ENCODE measurements around the gene CCNA1.

CCNA1 gene

DNA sequence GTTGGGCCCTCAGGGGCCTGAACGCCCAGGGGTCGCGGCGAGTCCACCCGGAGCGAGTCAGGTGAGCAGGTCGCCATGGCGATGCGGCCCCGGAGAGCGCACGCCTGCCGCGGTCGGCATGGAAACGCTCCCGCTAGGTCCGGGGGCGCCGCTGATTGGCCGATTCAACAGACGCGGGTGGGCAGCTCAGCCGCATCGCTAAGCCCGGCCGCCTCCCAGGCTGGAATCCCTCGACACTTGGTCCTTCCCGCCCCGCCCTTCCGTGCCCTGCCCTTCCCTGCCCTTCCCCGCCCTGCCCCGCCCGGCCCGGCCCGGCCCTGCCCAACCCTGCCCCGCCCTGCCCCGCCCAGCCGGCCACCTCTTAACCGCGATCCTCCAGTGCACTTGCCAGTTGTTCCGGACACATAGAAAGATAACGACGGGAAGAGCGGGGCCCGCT is at the start of gene CCNA1:
Gene CCNA1, plus strand, starts transcription at position 390 of the 439 bp plus-strand sequence. CDS start 562 bp downstream, outside the sequence.
- DNase-seq (ENCODE audit: low spot score) = no peak

DNA sequence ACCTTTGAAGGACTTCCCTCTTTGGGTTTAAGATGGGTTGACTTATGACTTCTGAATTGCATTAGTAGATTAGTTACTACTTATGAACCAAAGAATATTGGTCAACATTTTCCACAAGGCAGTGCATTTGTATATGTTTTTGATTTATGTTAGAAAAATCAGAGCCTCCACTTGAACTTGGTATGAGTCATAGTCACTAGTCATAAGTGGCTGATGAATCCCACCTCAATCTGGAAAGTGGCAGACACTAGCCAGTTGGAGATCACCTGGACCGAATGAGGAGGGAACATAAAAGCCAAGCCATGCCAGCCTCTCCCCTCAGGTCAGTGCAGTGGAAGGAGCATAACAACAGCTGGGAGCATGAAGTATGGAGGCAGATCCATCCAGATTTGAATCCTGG is 46.8 kb upstream of the CCNA1 start:
- DNase-seq (ENCODE audit: low spot score) = peak; percentile 30

- peak; percentile 58 for DNase-seq (ENCODE audit: low spot score)
Observed at GRCh38 chr13:36395280-36395679, 37.0 kb upstream of the CCNA1 start.

DNA sequence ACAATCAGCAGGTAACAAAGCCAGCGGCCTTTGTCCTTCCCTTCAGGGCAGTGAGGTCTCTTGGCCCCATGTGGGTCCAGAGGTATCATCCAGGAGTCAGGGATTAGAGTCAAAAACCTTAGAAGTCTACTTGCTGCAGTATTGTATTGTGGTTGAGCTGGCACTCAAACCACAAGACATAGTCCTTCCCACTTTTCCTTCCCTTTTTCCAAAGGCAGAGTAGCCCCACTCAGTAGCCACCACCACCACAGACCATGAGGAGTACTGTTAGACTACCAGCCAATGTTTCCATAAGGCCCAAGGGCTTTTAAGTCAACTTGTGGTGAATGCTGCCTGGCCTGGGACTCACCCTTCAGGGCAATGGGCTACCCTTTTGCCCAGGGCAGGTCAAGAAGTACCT is 27.1 kb upstream of the CCNA1 start:
- DNase-seq (ENCODE audit: low spot score) = no peak

DNA sequence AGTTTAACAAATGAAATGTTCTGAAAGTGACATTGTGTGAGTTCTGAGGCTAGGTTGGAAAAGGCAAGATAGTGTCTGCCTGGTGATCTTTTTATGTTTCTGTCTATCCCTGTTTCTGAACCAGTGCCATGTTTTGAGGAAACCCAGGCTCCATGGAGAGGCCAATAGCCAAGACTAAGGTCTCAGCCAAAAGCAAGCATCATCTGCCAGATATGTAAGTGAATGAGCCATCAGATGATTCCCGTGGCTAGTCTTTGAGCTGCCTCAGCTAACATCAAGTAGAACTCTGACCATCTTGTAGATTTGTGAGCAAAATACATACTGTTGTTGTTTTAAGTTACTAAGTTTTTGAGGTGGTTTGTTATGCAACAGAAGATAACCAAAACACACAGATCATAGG is 19.6 kb upstream of the CCNA1 start:
- no peak for DNase-seq (ENCODE audit: low spot score)

- DNase-seq (ENCODE audit: low spot score) = no peak
Observed at GRCh38 chr13:36413161-36413560, 19.1 kb upstream of the CCNA1 start.

GRCh38 chr13:36414461-36414860 is 17.8 kb upstream of the CCNA1 start:
- no peak for DNase-seq (ENCODE audit: low spot score)

DNA sequence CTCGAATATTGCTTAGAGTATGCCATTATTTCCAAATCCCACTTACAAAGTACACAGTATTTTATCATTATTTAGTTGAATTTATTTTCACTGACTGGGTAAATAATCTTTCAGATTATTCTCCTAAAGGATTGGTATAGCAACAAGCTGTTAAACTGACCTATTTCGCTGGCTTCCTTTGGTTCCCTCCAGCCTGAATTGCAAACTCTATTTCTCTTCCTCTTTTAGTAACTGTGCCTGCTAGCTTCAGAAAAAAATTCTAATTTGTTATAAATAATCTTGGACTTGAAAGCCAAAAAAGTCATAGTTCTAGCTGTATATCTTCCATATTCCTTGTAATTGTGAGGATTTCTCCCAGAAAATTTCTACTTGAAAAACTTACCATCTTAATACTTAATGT is 15.0 kb upstream of the CCNA1 start:
- DNase-seq (ENCODE audit: low spot score) = no peak

GRCh38 chr13:36418022-36418805 is 14.1 kb upstream of the CCNA1 start:
- DNase-seq (ENCODE audit: low spot score) = peak; percentile 6

GRCh38 chr13:36420437-36420891 is 11.8 kb upstream of the CCNA1 start:
- peak; percentile 63 for DNase-seq (ENCODE audit: low spot score)

GRCh38 chr13:36421447-36421846 is 10.8 kb upstream of the CCNA1 start:
- DNase-seq (ENCODE audit: low spot score) = no peak

GRCh38 chr13:36428086-36428485 is 4.2 kb upstream of the CCNA1 start:
- no peak for DNase-seq (ENCODE audit: low spot score)

GRCh38 chr13:36430247-36431203 is 1.8 kb upstream of the CCNA1 start:
- DNase-seq (ENCODE audit: low spot score) = no peak

- DNase-seq (ENCODE audit: low spot score) = no peak
Observed at GRCh38 chr13:36431204-36432105, 840 bp upstream of the CCNA1 start.

DNA sequence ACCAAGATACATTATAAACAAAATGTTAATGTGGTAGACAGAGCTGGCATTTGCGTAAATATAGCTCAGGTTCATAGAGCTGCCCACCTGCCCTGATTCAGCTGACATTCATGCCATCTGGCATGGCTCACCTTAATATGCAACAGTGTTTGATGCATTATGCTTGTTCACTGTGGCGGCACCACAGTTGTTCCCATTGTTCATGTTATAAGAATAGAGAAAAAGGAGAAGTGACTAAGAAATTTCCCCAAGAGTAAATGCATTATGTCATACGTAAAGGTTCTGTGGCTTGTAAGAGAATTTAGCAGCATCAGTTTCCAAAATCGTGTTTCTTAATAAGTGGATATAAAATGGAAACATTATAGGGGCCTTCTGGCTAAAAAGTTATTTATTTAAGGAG is 4.5 kb downstream of the CCNA1 start:
- no peak for DNase-seq (ENCODE audit: low spot score)

DNA sequence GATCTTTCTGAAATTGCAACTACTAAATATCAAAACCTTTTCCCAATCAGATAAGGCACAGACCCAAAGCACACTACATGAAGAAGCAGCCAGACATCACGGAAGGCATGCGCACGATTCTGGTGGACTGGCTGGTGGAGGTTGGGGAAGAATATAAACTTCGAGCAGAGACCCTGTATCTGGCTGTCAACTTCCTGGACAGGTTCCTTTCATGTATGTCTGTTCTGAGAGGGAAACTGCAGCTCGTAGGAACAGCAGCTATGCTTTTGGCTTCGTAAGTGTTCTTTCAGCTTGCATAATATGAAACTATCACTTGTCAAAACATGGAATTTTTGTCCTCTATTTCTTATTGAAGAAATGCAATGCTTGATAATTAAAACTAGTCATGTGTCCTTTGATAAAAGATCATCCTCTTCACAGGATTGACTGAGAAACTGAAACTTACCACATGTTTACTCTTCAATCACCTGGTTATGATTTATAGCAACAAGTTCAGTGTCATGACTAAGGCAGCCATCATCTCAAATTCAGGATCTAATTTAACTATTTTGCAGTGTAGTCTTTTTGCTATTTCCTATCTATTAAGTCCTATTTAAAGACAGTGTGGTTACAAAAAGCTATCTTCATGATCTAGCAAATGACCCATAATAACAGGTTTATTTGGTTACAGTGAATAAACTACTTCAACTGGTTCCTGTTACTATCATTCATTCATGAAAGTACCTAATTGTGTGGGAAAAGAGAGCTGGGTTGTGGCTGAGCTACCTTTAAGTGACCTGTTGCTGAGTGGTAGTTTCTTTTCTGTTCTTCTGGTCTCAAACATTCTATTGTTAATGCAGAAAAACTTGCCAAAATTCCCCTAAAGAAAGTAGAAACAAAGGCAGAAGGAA is 6.5 kb downstream of the CCNA1 start:
- DNase-seq (ENCODE audit: low spot score) = no peak

DNA sequence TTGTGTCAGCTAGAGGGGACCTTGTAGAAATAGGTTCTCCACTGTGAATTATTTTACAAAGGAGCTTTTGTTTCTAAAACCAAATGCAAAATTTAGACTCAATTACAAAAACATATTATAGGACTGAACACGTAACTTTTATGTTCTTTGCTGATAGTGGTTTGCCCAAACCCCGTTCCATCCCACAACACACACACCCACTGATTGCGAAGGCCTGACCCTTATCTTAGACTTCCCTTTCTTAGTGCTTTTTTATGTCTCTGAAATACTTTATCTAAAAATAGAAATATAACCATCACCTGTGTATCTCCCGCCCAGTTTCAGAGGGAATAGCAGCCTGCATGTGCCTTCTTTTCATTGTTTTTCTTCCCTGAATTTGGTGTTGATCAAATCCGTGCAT is 13.0 kb downstream of the CCNA1 start:
- no peak for DNase-seq (ENCODE audit: low spot score)

- DNase-seq (ENCODE audit: low spot score) = no peak
Observed at GRCh38 chr13:36445891-36446351, 13.6 kb downstream of the CCNA1 start.

DNA sequence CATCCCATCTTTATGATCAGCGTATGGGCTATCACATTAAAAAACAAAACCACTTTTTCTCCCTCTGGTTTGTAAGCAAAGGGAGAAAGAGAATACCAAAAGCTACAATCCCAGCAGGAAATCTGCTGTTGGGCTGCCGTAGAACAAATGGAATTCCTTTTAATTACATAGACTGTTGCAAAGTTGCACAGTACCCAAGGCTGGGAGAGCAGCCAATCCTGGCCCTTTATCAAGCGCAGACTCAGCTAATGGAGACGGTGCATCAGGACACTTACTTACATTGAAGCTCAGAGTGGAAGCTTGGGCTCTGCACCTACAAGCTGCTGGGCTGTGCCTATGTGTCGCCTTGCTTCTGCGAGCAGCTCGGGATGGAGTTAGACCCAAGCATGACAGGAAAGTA is 15.2 kb downstream of the CCNA1 start:
- no peak for DNase-seq (ENCODE audit: low spot score)

DNA sequence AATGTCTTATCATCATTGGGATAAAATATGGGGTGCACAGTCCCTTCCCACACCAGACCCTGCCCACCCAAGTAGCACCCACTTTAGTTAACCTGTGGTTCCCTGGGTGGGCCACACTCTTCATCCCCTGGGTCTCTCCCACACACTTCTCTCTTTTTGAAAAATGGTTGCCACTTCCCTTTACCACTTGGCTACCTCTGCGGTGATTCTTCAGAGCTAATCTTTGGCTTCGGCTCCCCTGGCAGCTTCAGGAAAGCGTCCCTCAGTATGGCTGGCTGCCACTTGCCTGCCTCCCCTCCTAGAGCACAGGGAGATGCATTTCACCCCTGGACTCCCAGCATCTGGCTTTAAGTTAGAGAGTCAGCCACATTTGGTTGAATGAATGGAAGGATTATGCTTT is 18.2 kb downstream of the CCNA1 start:
- DNase-seq (ENCODE audit: low spot score) = no peak

GRCh38 chr13:36453516-36453915 is 21.2 kb downstream of the CCNA1 start:
- DNase-seq (ENCODE audit: low spot score) = peak; percentile 14

Measured in RKO (cell line).